MCF 10A (cell line): ENCODE data around the gene BAHCC1. TPM values are rescaled to one million over a fixed set of nuclear protein-coding genes. Genes with fewer than 3 reads are reported as not detected.

Experiments used
- BruUV-seq: library from RNA; stranded (reverse); fragments of 400-500 nt; replicated peaks from 2 replicates; lab custom pipeline; 2021; lab: Mats Ljungman, UMichigan
- CTCF ChIA-PET: fragments of 300-600 bp; sonication (Branson Sonifier 250); formaldehyde crosslinking; extraction: SDS; loops from one replicate; lab custom pipeline; 2021; ENCODE audit warnings: antibody characterized with exemption, inconsistent platforms; lab: Yijun Ruan, JAX
- POLR2A ChIA-PET: fragments of 300-600, 350-650 bp; sonication (Branson Sonifier 250); formaldehyde crosslinking; extraction: SDS; loops from one replicate; lab custom pipeline; 2020; ENCODE audit warnings: antibody characterized with exemption, inconsistent platforms; lab: Yijun Ruan, JAX
- DNase-seq: peaks from one replicate; pipeline ENCODE4 v3.0.0-alpha.2; 2018; ENCODE audit not compliant: unreplicated experiment
- H3K27ac Mint-ChIP-seq: one replicate; pipeline ENCODE4 v1.8.0; 2022; ENCODE audit warnings: mild to moderate bottlenecking, low read depth, mixed read lengths; ENCODE audit not compliant: unreplicated experiment
- H3K27me3 Mint-ChIP-seq: one replicate; pipeline ENCODE4 v1.8.0; 2022; ENCODE audit warnings: mixed read lengths; ENCODE audit not compliant: insufficient read depth, unreplicated experiment
- H3K36me3 Mint-ChIP-seq: one replicate; pipeline ENCODE4 v1.8.0; 2022; ENCODE audit warnings: mild to moderate bottlenecking, moderate library complexity, mixed read lengths; ENCODE audit not compliant: insufficient read depth, unreplicated experiment
- H3K4me1 Mint-ChIP-seq: one replicate; pipeline ENCODE4 v1.8.0; 2022; ENCODE audit warnings: mixed read lengths; ENCODE audit not compliant: insufficient read depth, unreplicated experiment
- H3K4me3 Mint-ChIP-seq: one replicate; pipeline ENCODE4 v1.8.0; 2022; ENCODE audit warnings: mild to moderate bottlenecking, moderate library complexity, mixed read lengths; ENCODE audit not compliant: unreplicated experiment
- H3K9me3 Mint-ChIP-seq: one replicate; pipeline ENCODE4 v1.8.0; 2022; ENCODE audit warnings: mixed read lengths; ENCODE audit not compliant: unreplicated experiment
- intact Hi-C: fragments of 100-400 bp; cut with micrococcal nuclease; formaldehyde crosslinking; loops from 2 replicates; pipeline ENCODE4 v1.14.1; 2022
- total RNA-seq: library from RNA; stranded (reverse); gene quantifications from 2 replicates; pipeline ENCODE4 v1.2.3, GENCODE V29; 2022
- TF ChIP-seq, protein P1 (sequence below): fragments of 200-600 bp; IDR thresholded peaks from one replicate; pipeline ENCODE4 v1.8.0; 2022; ENCODE audit warnings: antibody characterized with exemption, mild to moderate bottlenecking; ENCODE audit not compliant: unreplicated experiment

The BAHCC1 gene
- total RNA-seq, 1 experiment from 2014 or later = 7.4 TPM

DNA sequence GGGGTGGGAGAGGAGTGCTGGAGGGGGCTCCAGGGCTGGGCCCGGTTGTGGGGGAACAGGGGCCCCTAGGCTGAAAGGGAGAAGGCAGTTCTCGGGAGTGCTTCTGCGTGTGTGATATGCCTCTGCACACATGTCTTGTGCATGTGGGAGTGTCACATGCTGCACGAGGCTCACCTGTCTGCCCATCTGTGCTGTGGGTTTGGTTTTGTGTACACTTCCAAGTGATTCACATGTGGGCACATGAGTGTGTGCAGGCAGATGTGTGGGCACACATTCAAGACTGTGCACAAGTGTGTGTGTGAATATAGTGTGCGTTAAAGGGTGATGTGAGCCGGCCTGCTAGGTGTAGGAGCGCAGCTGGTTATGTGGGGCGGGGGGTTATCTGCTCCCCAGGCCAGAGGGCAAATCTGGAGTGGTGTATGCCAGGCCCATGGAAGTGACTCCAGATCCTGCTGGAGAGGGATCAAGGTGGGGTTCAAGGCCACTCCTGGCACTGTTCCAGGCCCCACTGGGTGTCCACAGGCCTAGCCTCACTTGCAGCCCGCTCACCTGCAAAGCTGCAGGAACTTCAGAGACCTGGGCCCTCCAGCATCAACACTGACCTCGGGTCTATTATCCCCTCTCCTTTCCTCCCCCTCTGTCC is 3.8 kb upstream of the BAHCC1 start:
- intact Hi-C loops = no loop called here
- no peaks in the 10 kb centered on the region for H3K27me3 Mint-ChIP-seq
- peak overlapping the region; percentile 4 for H3K4me3 Mint-ChIP-seq
- H3K36me3 Mint-ChIP-seq = peaks cover 18% of the 10 kb centered on the region
- CTCF ChIA-PET = no interaction called here
- POLR2A ChIA-PET = interaction anchor here (1.1 to 9.2 kb wide), 3 partner anchors 26 to 96 kb away, joined by 3 to 82 read pairs (median 13); partner anchors contain the start of gene SLC38A10
- TSS peak; percentile 21 for BruUV-seq
- H3K4me1 Mint-ChIP-seq = peaks cover 16% of the 10 kb centered on the region
- no peak for DNase-seq
- TF ChIP-seq, protein P1, sequence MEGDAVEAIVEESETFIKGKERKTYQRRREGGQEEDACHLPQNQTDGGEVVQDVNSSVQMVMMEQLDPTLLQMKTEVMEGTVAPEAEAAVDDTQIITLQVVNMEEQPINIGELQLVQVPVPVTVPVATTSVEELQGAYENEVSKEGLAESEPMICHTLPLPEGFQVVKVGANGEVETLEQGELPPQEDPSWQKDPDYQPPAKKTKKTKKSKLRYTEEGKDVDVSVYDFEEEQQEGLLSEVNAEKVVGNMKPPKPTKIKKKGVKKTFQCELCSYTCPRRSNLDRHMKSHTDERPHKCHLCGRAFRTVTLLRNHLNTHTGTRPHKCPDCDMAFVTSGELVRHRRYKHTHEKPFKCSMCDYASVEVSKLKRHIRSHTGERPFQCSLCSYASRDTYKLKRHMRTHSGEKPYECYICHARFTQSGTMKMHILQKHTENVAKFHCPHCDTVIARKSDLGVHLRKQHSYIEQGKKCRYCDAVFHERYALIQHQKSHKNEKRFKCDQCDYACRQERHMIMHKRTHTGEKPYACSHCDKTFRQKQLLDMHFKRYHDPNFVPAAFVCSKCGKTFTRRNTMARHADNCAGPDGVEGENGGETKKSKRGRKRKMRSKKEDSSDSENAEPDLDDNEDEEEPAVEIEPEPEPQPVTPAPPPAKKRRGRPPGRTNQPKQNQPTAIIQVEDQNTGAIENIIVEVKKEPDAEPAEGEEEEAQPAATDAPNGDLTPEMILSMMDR = no peak
- H3K27ac Mint-ChIP-seq = peak overlapping the region; percentile 59
- no peaks in the 10 kb centered on the region for H3K9me3 Mint-ChIP-seq

DNA sequence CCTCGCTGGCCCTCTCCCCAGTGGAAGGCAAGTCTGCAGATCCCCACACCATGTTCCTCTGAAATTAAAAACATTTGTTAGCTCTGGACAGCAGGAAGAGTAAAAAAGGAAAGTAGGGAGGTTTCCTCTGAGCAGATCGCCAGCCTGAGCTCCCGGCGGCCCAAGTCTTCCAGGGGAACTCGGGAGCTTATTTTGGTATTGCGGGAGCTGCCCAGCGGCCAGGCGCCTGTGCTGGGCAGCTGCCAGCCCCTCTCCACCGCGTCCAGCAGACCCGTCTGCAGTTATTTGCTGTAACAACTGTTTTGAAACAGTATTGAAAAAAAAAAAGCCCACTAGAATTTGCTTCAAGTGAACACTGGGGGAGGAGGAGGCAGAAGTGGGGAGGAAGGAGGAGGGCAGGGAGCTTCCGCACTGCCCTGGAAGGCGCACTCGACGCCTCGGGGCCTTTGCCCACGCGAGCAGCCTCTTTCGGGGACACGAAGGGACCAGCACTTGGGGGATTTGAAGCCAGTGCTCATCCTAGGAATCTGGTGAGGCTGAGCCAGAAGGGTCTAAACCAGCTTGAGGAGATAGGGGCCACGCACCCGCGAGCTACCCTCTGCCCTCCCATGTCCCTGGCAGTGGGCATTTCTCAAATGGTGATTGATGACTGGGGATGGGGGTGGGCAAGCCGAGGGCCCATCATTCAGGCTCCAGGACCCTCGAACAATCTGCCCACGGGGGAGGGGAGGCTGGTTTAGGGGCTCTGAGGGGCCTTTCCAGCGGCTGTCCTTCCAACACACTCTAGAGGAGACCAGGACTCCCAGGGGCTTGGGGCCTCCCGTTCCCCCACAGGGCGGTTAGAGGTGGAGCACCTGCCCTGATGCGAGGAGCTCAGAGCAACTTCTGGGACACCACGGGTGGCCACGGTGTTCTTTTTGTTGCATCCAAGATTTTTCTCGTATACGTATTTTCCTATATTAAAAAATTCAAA is 3.0 kb upstream of the BAHCC1 start:
- ChIA-PET POLR2A (interaction anchor here (1.1 to 9.2 kb wide), 6 partner anchors 26 to 118 kb away, joined by 3 to 169 read pairs (median 8); partner anchors contain the start of genes ACTG1 and SLC38A10), CTCF (interaction anchor here (0.5 to 0.6 kb wide), 3 partner anchors 29 to 93 kb away, joined by 3 to 6 read pairs (median 4); no protein-coding TSS in a partner anchor)
- H3K36me3 Mint-ChIP-seq = peaks cover 18% of the 10 kb centered on the region
- H3K9me3 Mint-ChIP-seq = no peaks in the 10 kb centered on the region
- no peaks in the 10 kb centered on the region for H3K27me3 Mint-ChIP-seq
- intact Hi-C loops = no loop called here
- H3K4me3 Mint-ChIP-seq = peak overlapping the region; percentile 76
- DNase-seq = no peak
- H3K27ac Mint-ChIP-seq = peak overlapping the region; percentile 59
- BruUV-seq = no TSS peak
- TF ChIP-seq, protein P1 = no peak
- peaks cover 16% of the 10 kb centered on the region for H3K4me1 Mint-ChIP-seq

DNA sequence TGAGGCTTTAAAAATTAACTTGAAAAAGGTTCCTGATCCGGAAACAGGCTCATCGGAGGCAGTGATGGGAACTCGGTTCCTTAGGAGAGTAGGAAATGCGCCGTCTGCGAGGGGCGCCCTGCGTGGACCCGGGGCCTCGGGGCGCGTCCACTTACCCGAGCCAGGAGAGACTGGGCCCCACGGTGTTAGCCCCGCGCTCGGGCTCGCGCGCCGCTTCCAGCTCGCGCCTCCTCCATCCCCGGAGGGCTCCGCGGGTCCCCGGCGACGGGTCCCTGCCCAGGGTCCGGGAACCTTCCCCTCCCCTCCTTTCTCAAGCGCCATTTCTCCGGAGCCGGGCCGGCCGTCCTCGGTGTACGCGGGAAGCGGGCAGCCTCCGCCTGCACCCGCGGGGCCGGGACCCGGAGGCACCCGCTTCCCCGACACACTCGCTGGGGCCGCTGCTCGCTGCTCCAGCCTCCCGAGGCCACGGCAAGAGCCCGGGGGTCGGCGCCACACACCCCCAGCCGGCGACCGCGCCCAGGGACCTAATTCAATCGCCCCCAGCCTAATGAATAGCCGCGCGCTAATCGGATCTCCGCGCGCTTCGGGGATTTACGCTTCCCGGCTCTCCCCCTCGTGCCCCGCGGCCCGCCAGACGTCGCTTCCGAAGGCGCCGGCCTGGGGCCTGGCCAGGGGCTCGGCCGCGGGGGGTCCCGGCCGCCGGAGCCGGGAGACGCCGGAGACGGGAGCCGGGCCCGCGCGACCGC is 2.2 kb upstream of the BAHCC1 start:
- TF ChIP-seq, protein P1 = no peak
- intact Hi-C loops = no loop called here
- DNase-seq = peak; percentile 16
- Mint-ChIP-seq H3K36me3 (peaks cover 23% of the 10 kb centered on the region), H3K9me3 (no peaks in the 10 kb centered on the region), H3K4me3 (peak overlapping the region; percentile 76), H3K27ac (no peak overlapping the region), H3K4me1 (peaks cover 16% of the 10 kb centered on the region), H3K27me3 (no peaks in the 10 kb centered on the region)
- ChIA-PET POLR2A (interaction anchor here (0.8 to 9.2 kb wide), 14 partner anchors 16 to 158 kb away, joined by 3 to 169 read pairs (median 4); partner anchors contain the start of genes ACTG1, NDUFAF8, SLC38A10 and TEPSIN), CTCF (interaction anchor here (0.8 to 1.0 kb wide), 2 partner anchors 49 to 84 kb away, joined by 3 to 4 read pairs; no protein-coding TSS in a partner anchor)
- no TSS peak for BruUV-seq
